ENCODE measurements around the gene DAB1. TPM values are rescaled to one million over a fixed set of nuclear protein-coding genes. Genes with fewer than 3 reads are reported as not detected.

DAB1 gene
- total RNA-seq, 1 donor from 2014 or later: not detected

DNA sequence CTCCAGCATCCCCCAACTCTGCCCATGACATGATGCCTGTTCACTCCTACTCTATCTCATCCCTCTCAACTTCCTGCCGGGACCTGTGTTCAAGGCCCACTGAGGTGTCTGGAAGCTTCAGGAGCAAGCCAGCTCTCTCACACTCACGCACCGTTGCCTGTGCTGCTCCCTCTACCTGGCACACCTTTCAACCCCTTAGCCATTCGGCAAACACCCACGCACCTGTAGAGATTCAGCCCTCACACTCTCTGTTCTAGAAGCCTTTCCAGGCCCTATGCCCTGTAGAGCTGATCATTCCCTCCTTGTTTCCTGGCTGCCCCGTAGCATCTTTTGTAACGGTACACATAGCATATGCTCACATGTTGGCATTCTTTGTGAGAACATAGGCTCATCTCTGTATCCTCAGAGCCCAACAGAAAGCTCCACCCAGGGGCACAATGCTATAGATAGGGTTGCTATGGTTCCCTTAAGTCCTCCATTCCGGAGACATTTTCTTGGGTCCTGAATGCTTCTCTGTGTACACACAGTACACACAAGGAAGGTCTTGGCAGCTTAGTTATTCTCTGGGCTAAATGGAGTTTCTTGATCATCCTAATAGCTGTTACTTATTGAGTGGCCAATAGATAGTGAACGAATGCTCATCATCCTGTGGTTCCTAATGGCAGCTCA, 459.4 kb downstream of the DAB1 start:
- no peak overlapping the region for H3K4me3 ChIP-seq (ENCODE audit: low read depth, low read length)
- TF ChIP-seq, protein P1, sequence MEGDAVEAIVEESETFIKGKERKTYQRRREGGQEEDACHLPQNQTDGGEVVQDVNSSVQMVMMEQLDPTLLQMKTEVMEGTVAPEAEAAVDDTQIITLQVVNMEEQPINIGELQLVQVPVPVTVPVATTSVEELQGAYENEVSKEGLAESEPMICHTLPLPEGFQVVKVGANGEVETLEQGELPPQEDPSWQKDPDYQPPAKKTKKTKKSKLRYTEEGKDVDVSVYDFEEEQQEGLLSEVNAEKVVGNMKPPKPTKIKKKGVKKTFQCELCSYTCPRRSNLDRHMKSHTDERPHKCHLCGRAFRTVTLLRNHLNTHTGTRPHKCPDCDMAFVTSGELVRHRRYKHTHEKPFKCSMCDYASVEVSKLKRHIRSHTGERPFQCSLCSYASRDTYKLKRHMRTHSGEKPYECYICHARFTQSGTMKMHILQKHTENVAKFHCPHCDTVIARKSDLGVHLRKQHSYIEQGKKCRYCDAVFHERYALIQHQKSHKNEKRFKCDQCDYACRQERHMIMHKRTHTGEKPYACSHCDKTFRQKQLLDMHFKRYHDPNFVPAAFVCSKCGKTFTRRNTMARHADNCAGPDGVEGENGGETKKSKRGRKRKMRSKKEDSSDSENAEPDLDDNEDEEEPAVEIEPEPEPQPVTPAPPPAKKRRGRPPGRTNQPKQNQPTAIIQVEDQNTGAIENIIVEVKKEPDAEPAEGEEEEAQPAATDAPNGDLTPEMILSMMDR (conservative IDR thresholded peaks at IDR 0.05; ENCODE audit: low read depth, low read length): no peak

DNA sequence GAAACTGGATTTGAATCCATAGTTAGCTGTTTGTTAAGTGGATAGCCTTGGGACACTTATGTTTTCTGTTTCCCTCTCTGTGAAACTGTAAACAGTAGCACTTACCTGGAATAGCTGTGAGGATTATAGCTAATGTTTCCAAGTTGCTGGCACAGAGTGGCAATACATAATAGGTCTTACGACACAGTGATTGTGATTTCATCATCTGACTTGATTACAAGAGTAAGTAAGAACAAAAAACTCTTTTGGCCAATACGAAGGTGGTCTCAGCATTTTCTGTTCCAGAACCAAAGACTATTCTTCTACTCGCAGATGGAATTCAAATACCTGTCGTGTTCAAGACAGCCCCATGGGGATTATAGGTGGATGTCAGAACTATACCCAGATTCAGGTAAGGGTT, 460.2 kb downstream of the DAB1 start:
- H3K4me3 ChIP-seq (ENCODE audit: low read depth, low read length): no peak overlapping the region
- TF ChIP-seq, protein P1 (conservative IDR thresholded peaks at IDR 0.05; ENCODE audit: low read depth, low read length): no peak
- no peak for DNase-seq (ENCODE audit: low read depth)

More for the DNA sequence above, 459.4 kb downstream of the DAB1 start:
- no peak for DNase-seq (ENCODE audit: low read depth)

DNA sequence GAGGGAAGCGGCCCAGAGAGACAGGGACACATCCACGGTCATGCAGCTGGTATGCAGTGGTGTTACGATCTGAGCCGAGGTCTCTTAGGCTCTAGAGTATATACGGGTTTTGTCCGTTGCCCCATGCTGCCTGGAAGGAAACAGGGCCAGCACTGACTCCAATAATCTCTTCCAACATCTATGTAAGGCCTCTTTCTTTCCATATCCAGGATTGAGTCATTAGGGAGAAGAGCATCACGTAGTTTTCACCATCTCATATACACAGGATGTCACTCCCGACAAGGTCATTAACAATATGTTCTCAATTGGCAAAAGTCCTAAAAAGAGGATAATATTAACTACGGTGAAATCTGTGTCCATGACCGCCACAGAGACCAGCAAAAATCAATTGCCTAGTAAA, 462.4 kb downstream of the DAB1 start:
- TF ChIP-seq, protein P1 (conservative IDR thresholded peaks at IDR 0.05; ENCODE audit: low read depth, low read length): no peak
- DNase-seq (ENCODE audit: low read depth): no peak

DNA sequence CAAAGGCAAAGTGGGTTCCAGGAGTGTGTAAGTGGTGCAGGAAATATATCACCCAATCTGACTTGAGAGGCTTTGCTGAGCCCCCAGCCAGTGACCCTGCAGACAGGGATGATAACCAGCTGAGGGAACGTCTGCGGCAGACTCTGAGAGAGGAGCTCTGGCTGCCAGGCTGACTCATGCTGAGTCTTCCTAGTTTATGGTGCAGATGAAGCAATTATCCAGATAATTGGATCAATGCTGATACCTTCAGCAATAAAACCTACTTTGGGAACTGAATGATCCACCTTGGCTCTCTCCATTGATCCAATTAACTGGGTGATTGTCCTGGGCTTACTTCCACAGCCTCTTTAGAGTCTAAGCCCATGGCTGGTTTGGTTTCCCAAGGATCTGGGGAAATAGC, 465.3 kb downstream of the DAB1 start:
- no peak overlapping the region for H3K4me3 ChIP-seq (ENCODE audit: low read depth, low read length)
- TF ChIP-seq, protein P1 (conservative IDR thresholded peaks at IDR 0.05; ENCODE audit: low read depth, low read length): no peak
- DNase-seq (ENCODE audit: low read depth): no peak

More for the DNA sequence above, 462.4 kb downstream of the DAB1 start:
- no peak overlapping the region for H3K4me3 ChIP-seq (ENCODE audit: low read depth, low read length)

DNA sequence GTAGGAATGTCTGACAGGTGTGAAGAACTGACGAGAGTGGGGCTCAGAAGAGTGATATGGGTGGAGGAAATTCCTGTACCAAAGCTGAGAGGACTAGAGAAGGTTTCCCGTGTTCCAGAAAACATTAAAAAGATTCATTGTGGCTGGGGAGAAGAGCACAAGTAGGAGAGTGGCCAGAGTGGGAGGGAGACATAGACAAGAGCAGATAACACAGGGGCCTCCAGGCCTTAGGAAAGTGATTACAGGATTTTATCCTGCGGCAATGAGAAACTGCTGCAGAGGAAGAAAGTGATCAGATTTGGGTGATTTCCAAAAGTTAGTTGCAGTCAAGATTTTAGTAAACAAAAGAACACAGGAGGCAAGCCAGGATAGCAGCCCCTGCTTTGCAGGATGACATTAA, 465.9 kb downstream of the DAB1 start:
- no peak overlapping the region for H3K4me3 ChIP-seq (ENCODE audit: low read depth, low read length)
- TF ChIP-seq, protein P1 (conservative IDR thresholded peaks at IDR 0.05; ENCODE audit: low read depth, low read length): no peak
- DNase-seq (ENCODE audit: low read depth): no peak

DNA sequence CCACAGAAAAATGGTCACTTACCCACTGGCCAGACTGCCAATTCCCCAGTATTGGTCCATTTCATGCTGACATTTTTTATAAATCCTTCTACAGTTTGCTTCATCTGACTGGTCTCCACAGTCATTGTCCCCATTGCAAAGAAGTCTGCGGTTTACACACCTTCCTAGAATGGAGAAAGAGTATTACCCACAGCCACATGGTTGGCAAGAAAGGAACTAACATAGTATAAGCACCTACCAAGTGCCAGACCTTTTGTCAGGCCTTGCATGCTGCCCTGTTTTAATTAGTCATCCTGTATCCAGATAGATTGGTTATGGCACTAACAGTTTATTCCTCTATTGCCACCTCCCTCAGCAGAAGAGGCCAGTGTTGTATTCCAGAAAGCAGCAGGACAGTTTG, 469.2 kb downstream of the DAB1 start:
- no peak overlapping the region for H3K4me3 ChIP-seq (ENCODE audit: low read depth, low read length)
- no peak for DNase-seq (ENCODE audit: low read depth)
- TF ChIP-seq, protein P1 (conservative IDR thresholded peaks at IDR 0.05; ENCODE audit: low read depth, low read length): no peak

DNA sequence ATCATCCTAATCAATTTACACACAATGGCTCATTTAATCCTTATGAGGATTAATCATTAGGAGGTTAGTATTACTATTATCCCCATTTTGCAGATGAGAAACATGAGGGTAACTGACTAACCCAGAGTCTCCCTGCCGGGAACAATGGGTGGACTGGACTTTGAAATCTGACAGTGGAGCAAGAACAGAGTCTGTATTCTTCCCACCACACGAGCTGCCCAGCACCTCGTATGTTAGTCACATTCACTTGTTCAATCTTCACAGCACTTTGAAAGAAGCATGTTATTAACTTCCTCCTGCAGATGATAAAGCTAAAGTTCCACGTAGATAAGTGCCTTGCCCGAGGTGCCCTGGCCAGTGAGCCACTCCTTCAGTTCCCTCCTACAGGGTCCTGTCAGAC, 470.5 kb downstream of the DAB1 start:
- no peak for DNase-seq (ENCODE audit: low read depth)
- no peak overlapping the region for H3K4me3 ChIP-seq (ENCODE audit: low read depth, low read length)
- TF ChIP-seq, protein P1 (conservative IDR thresholded peaks at IDR 0.05; ENCODE audit: low read depth, low read length): no peak

All from epithelial cell of proximal tubule (primary cell).